Fibroblast of villous mesenchyme (primary cell): ENCODE results near the gene LPIN2. TPM values are rescaled to one million over a fixed set of nuclear protein-coding genes. Genes with fewer than 3 reads are reported as not detected.
"Not testable (repeated sequence)": the region's sequence is repeated elsewhere in the genome, so short reads cannot be mapped to it uniquely, and the experiment has no call there.

Experiments used
- DNase-seq: peaks from one replicate; pipeline ENCODE4 v3.0.0-alpha.2; 2010; ENCODE audit warnings: low read depth
- H3K4me3 ChIP-seq: 2 replicates; pipeline ENCODE4 v1.5.1; 2011; ENCODE audit warnings: low read depth, mild to moderate bottlenecking, low read length
- total RNA-seq: library from RNA; depleted of rRNA; stranded (reverse); fragments of >200 nt; gene quantifications from 2 replicates; pipeline ENCODE4 v1.2.3, GENCODE V29; 2012
- TF ChIP-seq, protein P1 (sequence below): IDR thresholded peaks from 2 replicates; pipeline ENCODE4 v1.5.1; 2012; ENCODE audit warnings: low read depth, mild to moderate bottlenecking, low read length; ENCODE audit not compliant: insufficient read depth

The LPIN2 gene
- total RNA-seq, 1 donor: 55.3 TPM

DNA sequence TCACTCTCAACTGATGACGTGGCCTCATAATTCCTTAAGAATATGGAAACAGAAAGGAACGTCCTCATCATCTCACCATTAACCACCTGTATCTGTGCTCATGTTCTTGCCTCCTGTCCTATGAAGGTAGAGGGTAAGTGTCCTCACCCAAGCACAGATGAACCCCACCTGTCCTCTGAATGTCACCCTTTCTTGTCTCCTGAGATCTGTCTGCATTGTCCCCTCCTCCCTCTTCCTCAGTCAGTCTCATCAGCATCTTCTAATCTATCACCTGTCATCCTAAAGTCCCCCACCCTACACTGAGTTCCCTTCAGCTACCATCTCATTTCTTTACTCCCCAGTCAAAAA is 39.4 kb upstream of the LPIN2 start:
- TF ChIP-seq, protein P1, sequence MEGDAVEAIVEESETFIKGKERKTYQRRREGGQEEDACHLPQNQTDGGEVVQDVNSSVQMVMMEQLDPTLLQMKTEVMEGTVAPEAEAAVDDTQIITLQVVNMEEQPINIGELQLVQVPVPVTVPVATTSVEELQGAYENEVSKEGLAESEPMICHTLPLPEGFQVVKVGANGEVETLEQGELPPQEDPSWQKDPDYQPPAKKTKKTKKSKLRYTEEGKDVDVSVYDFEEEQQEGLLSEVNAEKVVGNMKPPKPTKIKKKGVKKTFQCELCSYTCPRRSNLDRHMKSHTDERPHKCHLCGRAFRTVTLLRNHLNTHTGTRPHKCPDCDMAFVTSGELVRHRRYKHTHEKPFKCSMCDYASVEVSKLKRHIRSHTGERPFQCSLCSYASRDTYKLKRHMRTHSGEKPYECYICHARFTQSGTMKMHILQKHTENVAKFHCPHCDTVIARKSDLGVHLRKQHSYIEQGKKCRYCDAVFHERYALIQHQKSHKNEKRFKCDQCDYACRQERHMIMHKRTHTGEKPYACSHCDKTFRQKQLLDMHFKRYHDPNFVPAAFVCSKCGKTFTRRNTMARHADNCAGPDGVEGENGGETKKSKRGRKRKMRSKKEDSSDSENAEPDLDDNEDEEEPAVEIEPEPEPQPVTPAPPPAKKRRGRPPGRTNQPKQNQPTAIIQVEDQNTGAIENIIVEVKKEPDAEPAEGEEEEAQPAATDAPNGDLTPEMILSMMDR: no peak
- no peak overlapping the region for H3K4me3 ChIP-seq
- DNase-seq: no peak

DNA sequence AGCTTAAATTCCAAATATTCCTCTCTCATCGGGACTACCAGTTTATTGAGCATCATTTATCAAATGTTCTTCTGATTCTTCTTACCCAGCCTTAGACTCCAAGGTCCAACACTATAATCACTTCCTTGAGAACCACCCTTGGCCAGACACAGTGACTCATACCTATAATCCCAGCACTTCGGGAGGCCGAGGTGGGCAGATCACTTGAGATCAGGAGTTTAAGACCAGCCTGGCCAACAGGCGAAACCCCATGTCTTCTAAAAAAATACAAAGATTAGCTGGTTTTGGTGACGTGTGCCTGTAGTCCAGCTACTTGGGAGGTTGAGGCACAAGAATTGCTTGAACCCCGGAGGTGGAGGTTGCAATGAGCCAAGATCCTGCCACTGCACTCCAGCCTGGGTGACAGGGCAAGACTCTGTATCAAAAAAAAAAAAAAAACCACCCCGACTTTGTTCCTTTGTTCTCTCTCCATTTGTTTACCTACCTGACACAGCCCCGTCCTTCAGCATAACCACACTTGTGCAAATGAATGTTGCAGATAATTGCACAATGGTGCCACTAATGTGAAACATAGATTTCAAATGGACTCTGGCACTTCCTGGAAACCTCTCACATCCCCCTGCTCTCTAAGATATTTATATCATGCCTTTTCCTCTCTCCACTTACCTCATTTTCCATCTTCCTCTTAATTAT is 38.9 kb upstream of the LPIN2 start:
- peak; percentile 42 for DNase-seq
- H3K4me3 ChIP-seq: no peak overlapping the region
- TF ChIP-seq, protein P1: no peak

- H3K4me3 ChIP-seq, DNase-seq: not testable (repeated sequence)
These were observed 37.0 kb upstream of the LPIN2 start for GRCh38 chr18:3049897-3050454.

DNA sequence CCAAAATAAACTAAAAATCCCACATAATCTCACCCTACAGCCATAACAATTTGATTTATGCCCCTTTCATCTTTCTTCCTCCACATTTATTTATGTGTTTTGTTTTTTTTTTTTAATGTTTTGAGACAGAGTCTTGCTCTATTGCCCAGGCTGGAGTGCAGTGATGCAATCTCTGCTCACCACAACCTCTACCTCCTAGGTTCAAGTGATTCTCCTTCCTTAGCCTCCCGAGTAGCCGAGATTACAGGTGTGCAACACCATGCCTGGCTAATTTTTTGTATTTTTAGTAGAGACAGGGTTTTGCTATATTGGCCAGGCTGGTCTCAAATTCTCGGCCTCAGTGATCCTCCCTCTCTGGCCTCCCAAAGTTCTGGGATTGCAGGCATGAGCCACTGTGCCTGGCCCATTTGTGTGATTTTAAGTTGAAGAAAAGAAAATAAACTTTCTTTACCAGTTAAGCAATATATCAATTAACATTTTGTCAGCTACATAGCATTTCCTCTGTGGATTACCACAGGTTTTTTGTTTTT is 35.9 kb upstream of the LPIN2 start:
- TF ChIP-seq, protein P1: no peak
- no peak for DNase-seq
- no peak overlapping the region for H3K4me3 ChIP-seq

DNA sequence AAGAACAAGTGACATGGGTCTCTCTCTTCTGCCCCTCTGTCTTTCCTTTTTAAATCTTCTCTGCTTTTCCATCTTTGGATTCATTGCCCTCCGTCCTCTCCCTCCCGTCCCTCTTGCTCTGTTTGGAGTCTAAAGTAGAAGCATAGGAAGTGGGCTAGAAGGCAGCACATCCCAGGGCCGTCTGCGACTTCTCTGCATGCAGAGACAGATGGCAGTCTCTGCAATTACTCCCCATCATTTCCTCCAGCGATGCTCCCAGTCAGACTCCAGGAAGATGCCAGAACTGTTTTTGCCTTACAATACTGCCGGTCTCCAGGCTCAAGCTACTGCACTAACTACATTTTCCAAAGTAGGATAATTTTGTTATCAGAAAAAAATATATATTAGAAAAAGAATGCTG is 35.2 kb upstream of the LPIN2 start:
- no peak overlapping the region for H3K4me3 ChIP-seq
- no peak for DNase-seq
- TF ChIP-seq, protein P1: no peak

DNA sequence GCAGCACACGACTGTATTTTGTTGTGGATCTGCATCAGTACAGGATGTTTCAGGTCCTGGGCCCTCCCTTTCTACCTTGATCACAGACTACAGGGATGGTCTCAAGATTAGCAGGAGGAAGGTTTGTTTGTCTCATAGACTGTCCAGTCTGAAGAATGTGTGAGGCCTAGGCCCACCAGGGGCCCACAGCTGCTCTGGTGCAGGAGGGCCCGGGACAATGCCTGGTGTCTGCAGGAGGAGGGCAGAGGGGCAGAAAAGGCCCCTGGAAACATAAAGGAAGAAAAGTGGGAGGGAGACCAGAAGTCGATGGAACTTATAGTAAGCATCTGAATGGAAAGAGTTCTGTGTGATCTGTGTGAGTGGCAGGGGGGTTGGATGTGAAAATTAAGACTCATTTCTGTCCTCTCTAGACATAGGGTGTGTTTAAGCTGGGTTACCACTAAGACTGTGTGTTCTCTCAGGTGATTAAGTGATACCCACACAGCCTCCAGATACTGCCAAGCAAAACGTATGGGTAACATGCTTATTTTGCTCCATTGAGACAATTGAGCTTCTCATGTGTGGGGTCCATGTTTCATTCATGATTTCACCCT is 33.4 kb upstream of the LPIN2 start:
- DNase-seq: no peak
- TF ChIP-seq, protein P1: no peak
- H3K4me3 ChIP-seq: no peak overlapping the region

DNA sequence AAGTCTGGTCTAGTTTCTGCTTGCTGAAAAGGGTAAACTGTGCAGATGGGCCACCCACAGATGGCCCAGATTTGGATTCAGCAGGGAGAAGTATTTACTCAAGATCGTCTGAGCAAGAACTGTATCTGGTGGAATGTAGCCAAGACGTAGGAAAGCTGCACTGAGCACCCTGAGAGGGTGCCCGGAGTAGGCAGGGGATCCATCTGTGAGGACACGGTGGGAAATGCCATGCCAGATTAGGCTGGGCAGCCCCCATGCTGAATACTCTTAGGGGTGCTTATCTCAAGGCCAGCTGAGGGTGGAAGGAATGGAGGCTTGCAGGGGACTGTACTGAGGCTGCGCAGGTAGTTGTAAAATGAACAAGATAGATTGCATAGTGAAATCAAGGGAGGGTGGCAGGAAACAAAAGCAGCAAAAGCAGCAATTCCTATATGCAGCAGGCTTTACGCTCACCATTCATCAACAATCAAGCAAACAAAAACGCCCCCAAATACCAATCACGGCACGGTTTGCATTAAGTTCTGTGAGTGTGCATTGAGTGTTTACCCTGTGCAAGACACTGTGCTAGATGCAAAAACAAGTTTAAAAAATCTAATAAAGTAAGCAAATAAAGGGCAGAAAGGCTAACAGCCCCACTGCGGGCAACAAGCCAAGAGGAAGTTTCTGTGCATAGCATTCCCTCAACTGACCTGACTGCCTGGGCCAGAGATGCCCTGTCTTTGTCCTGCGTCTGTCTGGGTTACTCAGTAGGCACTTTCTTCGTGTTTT is 32.2 kb upstream of the LPIN2 start:
- H3K4me3 ChIP-seq: no peak overlapping the region
- TF ChIP-seq, protein P1: no peak
- DNase-seq: no peak
